Nephron (organoid): ENCODE data around the gene KIRREL1.
A peak's percentile ranks its signal among the peaks of the same experiment; 100 is the strongest.

Experiments used
- H3K27ac Mint-ChIP-seq, 3 experiments: 2 replicates each; pipeline ENCODE4 v1.8.0; 2020; ENCODE audit warnings: mixed read lengths in 3 of 3, mild to moderate bottlenecking in 2 of 3, moderate library complexity in 1 of 3
- H3K27me3 Mint-ChIP-seq: 2 replicates; pipeline ENCODE4 v1.8.0; 2021; ENCODE audit warnings: low read depth, mild to moderate bottlenecking, moderate library complexity, mixed read lengths
- H3K36me3 Mint-ChIP-seq: 2 replicates; pipeline ENCODE4 v1.8.0; 2020; ENCODE audit warnings: low read depth, mixed read lengths
- H3K4me1 Mint-ChIP-seq: 2 replicates; pipeline ENCODE4 v1.8.0; 2020; ENCODE audit warnings: mixed read lengths
- H3K4me3 Mint-ChIP-seq, 3 experiments: 2 replicates each; pipeline ENCODE4 v1.8.0; 2020; ENCODE audit warnings: mild to moderate bottlenecking in 3 of 3, mixed read lengths in 3 of 3, moderate library complexity in 2 of 3
- H3K9me3 Mint-ChIP-seq: 2 replicates; pipeline ENCODE4 v1.8.0; 2020; ENCODE audit warnings: mixed read lengths
- CTCF ChIP-seq, 3 experiments: fragments of 200-600 bp; sonication (generic); IDR thresholded peaks; one replicate each; pipeline ENCODE4 v1.5.0; 2021; ENCODE audit warnings: antibody characterized with exemption in 3 of 3; ENCODE audit not compliant: unreplicated experiment in 3 of 3

Gene KIRREL1

GRCh38 chr1:157952601-157953000, 40.8 kb upstream of the KIRREL1 start:
- Mint-ChIP-seq H3K4me1 (peaks cover 11% of the 10 kb centered on the region), H3K36me3 (no peaks in the 10 kb centered on the region), H3K27ac (no peak overlapping the region), H3K9me3 (no peaks in the 10 kb centered on the region), H3K27me3 (peaks cover 14% of the 10 kb centered on the region), H3K4me3 (no peak overlapping the region)
- no peak for TF ChIP-seq CTCF (IDR thresholded peaks at IDR 0.05; ENCODE audit: unreplicated experiment in 3 of 3)

- peaks cover 12% of the 10 kb centered on the region for H3K27me3 Mint-ChIP-seq
- no peaks in the 10 kb centered on the region for H3K9me3 Mint-ChIP-seq
- H3K4me1 Mint-ChIP-seq, result peaks cover 12% of the 10 kb centered on the region
- no peak overlapping the region for H3K4me3 Mint-ChIP-seq
- H3K36me3 Mint-ChIP-seq, result no peaks in the 10 kb centered on the region
- no peak overlapping the region for H3K27ac Mint-ChIP-seq
- no peak for TF ChIP-seq CTCF (IDR thresholded peaks at IDR 0.05; ENCODE audit: unreplicated experiment in 3 of 3)
Observed at GRCh38 chr1:157955221-157955620, 38.2 kb upstream of the KIRREL1 start.

GRCh38 chr1:157955857-157956256, 37.6 kb upstream of the KIRREL1 start:
- peaks cover 18% of the 10 kb centered on the region for H3K27me3 Mint-ChIP-seq
- H3K4me1 Mint-ChIP-seq, result peaks cover 12% of the 10 kb centered on the region
- no peak overlapping the region for H3K4me3 Mint-ChIP-seq
- no peaks in the 10 kb centered on the region for H3K36me3 Mint-ChIP-seq
- TF ChIP-seq CTCF (IDR thresholded peaks at IDR 0.05; ENCODE audit: unreplicated experiment in 3 of 3), result no peak
- H3K9me3 Mint-ChIP-seq, result no peaks in the 10 kb centered on the region
- no peak overlapping the region for H3K27ac Mint-ChIP-seq

- Mint-ChIP-seq H3K4me1 (peaks cover 12% of the 10 kb centered on the region), H3K27me3 (peaks cover 20% of the 10 kb centered on the region), H3K36me3 (no peaks in the 10 kb centered on the region), H3K9me3 (no peaks in the 10 kb centered on the region), H3K27ac (no peak overlapping the region), H3K4me3 (no peak overlapping the region)
- TF ChIP-seq CTCF (IDR thresholded peaks at IDR 0.05; ENCODE audit: unreplicated experiment in 3 of 3), result no peak
Observed at GRCh38 chr1:157956732-157957131, 36.7 kb upstream of the KIRREL1 start.

GRCh38 chr1:157958263-157958662, 35.2 kb upstream of the KIRREL1 start:
- H3K27me3 Mint-ChIP-seq, result peaks cover 28% of the 10 kb centered on the region
- H3K9me3 Mint-ChIP-seq, result no peaks in the 10 kb centered on the region
- H3K36me3 Mint-ChIP-seq, result no peaks in the 10 kb centered on the region
- no peak for TF ChIP-seq CTCF (IDR thresholded peaks at IDR 0.05; ENCODE audit: unreplicated experiment in 3 of 3)
- no peak overlapping the region for H3K4me3 Mint-ChIP-seq
- peak overlapping the region in 2 of 3 experiments; percentile 19 to 92 for H3K27ac Mint-ChIP-seq
- H3K4me1 Mint-ChIP-seq, result peaks cover 4% of the 10 kb centered on the region

- Mint-ChIP-seq H3K4me1 (peaks cover 9% of the 10 kb centered on the region), H3K36me3 (no peaks in the 10 kb centered on the region), H3K4me3 (no peak overlapping the region), H3K27ac (no peak overlapping the region), H3K27me3 (peaks cover 28% of the 10 kb centered on the region), H3K9me3 (no peaks in the 10 kb centered on the region)
- TF ChIP-seq CTCF (IDR thresholded peaks at IDR 0.05; ENCODE audit: unreplicated experiment in 3 of 3), result no peak
Observed at GRCh38 chr1:157959750-157960149, 33.7 kb upstream of the KIRREL1 start.
